AG10803 (cell line): ENCODE results near the gene AURKAIP1.

Experiments used
- DNase-seq: peaks from one replicate; pipeline ENCODE4 v3.0.0; 2010; ENCODE audit warnings: low read depth
- H3K4me3 ChIP-seq: 2 replicates; pipeline ENCODE4 v1.5.1; 2011; ENCODE audit warnings: mild to moderate bottlenecking, low read length, control low read depth
- TF ChIP-seq, protein P1 (sequence below): conservative IDR thresholded peaks from 2 replicates; pipeline ENCODE4 v1.5.1; 2011; ENCODE audit warnings: mild to moderate bottlenecking, low read length, control low read depth, inconsistent platforms

AURKAIP1 gene

DNA sequence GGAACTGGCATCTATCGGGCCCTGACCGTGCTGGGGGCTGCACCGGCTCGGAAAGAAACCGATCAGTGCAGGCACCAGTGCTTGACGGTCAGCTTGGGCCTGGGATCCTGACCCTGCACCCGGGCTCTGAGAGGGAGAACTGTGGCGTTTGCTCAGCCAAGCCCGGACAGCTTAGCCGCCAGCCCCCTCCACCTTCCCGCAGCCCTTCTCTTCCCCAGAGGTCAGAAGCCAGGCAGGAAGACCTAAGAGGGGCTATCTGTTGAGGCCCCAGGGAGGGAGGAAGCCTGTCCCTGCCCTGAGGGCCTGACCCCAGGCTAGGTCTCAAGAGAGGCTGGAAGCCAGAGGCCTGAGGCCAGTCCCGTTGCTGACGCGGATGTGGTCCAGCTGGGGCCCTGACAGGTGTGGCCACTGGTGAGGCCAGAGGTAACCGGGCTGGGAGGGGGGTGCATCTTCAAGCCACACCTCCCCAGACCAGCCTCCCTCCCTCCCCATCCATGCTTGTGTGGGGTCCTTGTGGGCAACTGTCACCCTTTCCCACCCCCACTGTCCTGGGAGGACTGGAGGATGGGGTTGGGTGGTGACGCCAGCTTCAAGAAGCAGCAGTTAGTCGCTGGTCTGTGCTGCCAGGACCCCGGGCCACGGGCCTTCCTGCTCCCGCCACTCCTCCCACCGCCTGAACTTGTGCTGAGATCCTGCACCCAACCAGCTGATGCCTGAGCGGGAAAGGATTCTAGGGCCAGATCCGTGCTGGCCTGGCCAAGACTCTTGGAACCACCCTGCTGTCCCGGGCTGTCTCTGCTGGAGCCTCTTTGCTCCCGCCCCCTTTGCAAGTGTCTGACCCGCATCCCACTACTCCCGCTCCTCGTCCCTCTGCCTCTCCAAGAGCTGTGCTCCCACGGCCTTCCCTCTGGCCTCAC is 23.2 kb downstream of the AURKAIP1 start:
- DNase-seq, result peak; percentile 51
- peak overlapping the region; percentile 31 for H3K4me3 ChIP-seq
- TF ChIP-seq, protein P1, sequence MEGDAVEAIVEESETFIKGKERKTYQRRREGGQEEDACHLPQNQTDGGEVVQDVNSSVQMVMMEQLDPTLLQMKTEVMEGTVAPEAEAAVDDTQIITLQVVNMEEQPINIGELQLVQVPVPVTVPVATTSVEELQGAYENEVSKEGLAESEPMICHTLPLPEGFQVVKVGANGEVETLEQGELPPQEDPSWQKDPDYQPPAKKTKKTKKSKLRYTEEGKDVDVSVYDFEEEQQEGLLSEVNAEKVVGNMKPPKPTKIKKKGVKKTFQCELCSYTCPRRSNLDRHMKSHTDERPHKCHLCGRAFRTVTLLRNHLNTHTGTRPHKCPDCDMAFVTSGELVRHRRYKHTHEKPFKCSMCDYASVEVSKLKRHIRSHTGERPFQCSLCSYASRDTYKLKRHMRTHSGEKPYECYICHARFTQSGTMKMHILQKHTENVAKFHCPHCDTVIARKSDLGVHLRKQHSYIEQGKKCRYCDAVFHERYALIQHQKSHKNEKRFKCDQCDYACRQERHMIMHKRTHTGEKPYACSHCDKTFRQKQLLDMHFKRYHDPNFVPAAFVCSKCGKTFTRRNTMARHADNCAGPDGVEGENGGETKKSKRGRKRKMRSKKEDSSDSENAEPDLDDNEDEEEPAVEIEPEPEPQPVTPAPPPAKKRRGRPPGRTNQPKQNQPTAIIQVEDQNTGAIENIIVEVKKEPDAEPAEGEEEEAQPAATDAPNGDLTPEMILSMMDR, result no peak

DNA sequence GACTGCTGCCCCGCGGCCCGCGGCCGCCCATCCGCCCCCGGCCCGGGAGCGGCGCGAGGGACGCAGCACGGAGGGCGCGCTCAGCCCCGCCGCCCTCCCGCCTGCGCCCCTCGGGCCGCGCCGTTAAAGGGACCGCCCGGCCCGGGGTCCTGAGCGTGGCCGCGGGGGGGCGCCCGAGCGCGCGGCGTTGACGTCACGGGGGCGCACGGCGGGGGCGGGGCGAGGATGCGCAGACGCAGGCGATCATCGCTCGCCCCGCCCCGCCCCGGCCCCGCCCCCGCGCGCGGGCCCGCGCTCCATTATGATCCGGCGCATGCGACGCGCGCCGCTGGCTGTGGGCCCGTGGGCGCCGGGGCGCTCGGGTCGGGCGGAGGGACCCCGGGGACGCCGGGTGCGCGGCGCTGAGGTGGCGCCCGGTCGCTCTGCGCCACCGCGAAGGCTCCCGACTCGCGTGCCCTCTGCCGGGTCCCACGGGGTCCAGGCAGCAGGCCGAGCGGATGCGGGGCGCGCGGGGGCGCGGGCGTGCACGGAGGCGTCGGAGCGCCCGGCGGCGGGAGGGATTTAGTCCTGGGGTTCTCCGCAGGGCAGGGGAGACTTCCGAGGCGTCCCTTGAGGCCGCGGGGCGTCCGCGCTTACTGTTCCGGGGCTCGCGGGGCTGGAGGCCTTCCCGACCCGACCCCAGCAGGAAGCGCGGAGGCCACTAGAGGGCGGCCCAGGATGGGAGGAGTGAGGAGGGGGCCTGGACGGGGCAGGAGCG is 25.6 kb downstream of the AURKAIP1 start, which contains the start of gene DVL1:
Gene DVL1 (minus strand): TSS at position 163 of the 757 bp plus-strand sequence. CDS start 353 bp downstream, outside the sequence.
- DNase-seq, result peak; percentile 79
- H3K4me3 ChIP-seq, result peak within 1 kb of the TSS; percentile 75
- TF ChIP-seq, protein P1, result peak; percentile 37

DNA sequence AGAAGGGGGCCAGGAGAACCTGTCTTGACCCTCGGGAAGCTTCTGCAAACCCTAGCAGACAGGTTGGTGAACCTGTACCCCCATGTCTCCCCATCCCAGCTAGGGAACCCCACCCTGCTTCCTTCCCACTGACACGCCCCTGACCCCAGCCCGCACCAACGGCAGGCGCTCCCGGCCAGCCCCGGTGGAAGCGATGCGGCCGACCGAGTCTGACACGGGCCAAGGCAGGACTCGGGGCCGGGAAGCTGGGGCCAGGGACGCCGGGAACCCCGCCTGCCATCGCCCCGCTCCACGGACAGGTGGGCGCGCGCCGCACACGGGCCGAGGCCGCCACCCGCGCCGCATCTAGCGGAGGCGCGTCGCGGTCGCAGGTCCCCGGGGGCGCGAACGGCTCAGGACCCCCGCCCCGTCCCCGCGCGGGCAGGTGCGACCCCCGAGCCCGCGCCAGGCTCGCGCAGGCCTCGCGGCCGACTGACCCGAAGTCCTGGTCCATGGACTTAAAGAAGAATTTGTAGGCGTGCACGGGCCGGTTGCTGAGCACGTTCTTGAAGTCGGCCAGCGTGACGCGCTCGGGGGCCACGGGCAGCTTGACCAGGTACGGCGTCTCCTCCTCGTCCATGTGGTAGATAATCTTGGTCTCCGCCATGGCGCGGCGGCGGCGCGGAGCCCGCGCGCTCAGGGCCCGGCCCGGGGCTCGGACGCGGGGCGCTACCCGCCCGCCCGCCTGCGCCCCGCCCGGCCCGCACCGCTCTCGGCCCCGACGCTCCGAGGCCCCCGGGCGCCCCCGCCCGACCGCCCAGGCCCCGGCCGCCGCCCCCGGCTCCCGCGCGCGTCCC is 26.4 kb downstream of the AURKAIP1 start:
- peak overlapping the region; percentile 75 for H3K4me3 ChIP-seq
- TF ChIP-seq, protein P1, result no peak
- no peak for DNase-seq

DNA sequence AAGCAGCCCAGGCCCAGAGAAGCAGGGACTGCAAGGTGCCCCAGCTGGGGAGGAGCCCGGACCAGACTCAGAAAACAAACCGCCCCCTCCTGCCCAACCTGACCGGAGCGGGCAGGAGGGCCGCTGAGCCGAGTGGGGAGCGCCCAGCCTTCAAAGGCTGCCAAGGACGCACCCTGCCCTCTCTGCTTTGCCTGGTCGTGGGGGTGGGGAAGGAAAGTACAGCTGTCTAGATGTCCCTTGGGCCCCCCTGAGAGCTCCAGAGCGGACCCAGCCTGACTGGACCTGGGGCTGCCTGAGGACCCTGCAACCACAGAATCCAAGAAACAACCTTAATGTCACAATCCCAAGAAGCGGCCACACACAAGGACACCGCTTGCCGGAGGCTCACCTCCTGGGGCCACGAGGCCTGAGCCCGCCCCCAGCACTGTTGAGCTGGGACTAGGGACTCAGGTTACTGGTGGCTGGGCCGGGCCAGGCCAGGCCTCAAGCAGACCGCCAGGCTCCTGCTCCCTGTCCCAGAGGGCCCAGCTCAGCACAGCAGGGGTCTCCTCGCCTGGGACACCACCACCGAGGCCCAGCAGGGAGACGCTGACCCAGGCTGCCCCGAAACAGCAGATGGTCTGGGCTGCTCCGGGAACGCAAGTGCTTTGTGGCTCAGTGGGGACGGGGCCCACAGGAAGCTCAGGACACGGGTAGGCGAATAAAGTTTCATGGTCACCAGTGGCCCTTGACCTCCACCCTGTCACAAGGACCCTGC is 27.2 kb downstream of the AURKAIP1 start:
- TF ChIP-seq, protein P1, result no peak
- DNase-seq, result no peak
- peak overlapping the region; percentile 75 for H3K4me3 ChIP-seq

DNA sequence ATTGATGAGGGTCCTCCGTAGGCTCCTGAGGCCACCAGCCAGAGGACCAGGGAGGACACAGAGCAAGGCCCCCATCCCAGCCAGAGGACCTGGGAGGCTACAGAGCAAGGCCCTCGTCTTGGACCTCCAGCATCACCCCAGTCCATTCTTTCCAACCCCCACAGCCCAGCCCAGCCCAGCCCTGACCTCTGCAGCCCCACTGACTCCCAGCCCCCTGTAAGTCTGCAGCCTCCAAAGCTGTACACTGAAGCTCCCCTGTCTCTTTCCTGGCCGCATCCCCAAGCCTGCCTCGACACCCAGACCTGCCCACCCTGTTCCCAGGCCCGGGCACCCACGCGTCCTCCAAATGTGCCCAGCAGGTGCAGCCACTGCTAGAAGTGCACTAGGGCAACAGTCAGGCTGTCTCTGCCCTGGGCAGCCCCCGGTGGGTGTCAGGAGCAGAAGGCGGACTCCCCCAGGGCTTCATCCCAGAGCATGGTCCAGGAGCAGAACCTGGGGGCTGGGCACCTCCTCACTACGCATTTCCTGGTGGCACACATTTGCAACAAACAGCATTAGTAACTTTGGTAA is 27.9 kb downstream of the AURKAIP1 start:
- DNase-seq, result no peak
- TF ChIP-seq, protein P1, result no peak
- peak overlapping the region; percentile 75 for H3K4me3 ChIP-seq

GRCh38 chr1:1346501-1346890 is 28.5 kb downstream of the AURKAIP1 start:
- DNase-seq, result no peak
- no peak overlapping the region; the same call in 1 of the 2 replicates for H3K4me3 ChIP-seq
- TF ChIP-seq, protein P1, result no peak
